Colonic mucosa (tissue), 4 donors: ENCODE data around the gene ABCA9. TPM values are rescaled to one million over a fixed set of nuclear protein-coding genes. Genes with fewer than 3 reads are reported as not detected.

Source experiments
- DNase-seq: peaks from one replicate; pipeline ENCODE4 v3.0.0-alpha.2; 2020
- H3K27ac ChIP-seq: fragments of 200-600 bp; one replicate; pipeline ENCODE4 v1.8.0; 2021
- H3K27me3 ChIP-seq: fragments of 200-600 bp; one replicate; pipeline ENCODE4 v1.8.0; 2021
- H3K36me3 ChIP-seq: fragments of 200-600 bp; one replicate; pipeline ENCODE4 v1.8.0; 2021
- H3K4me1 ChIP-seq: fragments of 200-600 bp; one replicate; pipeline ENCODE4 v1.8.0; 2021; ENCODE audit warnings: mild to moderate bottlenecking
- H3K4me3 ChIP-seq: fragments of 200-600 bp; one replicate; pipeline ENCODE4 v1.8.0; 2021
- H3K9ac ChIP-seq, 2 donors: one replicate each; pipeline ENCODE4 v1.7.0; 2013; ENCODE audit warnings: control low read depth in 2 of 2, low read depth in 2 of 2, low read length in 2 of 2
- H3K9me3 ChIP-seq: fragments of 200-600 bp; one replicate; pipeline ENCODE4 v1.8.0; 2021
- intact Hi-C: fragments of 100-400 bp; cut with DNase I; formaldehyde crosslinking; loops from one replicate; pipeline ENCODE4 v1.14.1; 2022
- total RNA-seq, 2 donors: library from RNA; stranded (reverse); fragmentation: NEBNext Ultra II Directional in 1 of 2; extraction: Animal tissue kit (Norgen Biotek cat#: 25700) in 1 of 2; gene quantifications; one replicate each; pipeline ENCODE4 v1.2.1, GENCODE V29; 2021
- TF ChIP-seq, protein P1 (sequence below): fragments of 200-600 bp; IDR thresholded peaks from one replicate; pipeline ENCODE4 v1.8.0; 2022; ENCODE audit warnings: antibody characterized with exemption, mild to moderate bottlenecking
- donor health status: healthy.
- donor health status: DM: no; HTN: no; CAD: no.
- donor health status: DM: no; HTN: no; CAD: no.

The ABCA9 gene
- total RNA-seq, 2 donors from 2014 or later: 0.54 to 2.5 TPM

DNA sequence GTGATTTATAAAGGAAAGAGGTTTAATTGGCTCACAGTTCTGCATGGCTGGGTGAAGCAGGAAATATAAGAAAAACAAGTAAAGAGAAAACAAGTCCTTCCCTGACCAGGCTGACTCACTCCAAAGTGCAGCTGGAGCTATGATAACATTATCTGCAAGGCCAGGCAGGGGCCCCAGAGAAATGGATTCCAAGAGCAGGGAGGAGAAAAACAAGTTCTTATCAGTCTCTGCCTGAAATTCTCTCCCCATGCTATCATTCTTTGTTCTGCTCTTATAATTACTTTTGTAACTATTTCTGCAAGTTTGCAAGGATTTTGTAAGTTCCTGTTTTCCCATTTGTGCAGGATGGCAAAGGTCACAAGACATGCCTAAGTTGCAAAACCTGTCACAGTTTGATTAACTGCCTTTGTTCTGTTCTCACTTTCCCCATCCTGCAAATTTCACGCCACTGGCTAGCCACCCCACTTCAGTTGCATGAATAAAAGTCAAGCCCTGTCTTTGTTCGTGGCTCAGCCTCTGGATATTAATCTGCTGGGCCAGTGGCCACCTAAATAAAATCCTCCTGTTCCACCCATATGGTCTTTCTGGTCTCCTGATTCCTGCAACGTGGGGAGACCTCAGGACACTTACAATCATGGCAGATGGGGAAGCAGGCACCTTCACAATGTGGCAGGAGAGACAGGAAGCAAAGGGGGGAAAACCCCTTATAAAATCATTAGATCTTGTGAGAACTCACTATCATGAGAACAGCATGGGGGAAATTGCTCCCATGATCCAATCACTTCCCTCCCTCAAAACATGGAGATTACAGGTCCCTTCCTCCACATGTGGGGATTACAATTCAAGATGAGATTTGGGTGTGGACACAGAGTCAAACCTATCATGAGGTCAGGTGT is 13.1 kb downstream of the ABCA9 start:
- Histone ChIP-seq H3K4me3 (no peak overlapping the region), H3K27ac (peak overlapping the region; percentile 72), H3K36me3 (no peaks in the 10 kb centered on the region), H3K9me3 (no peaks in the 10 kb centered on the region), H3K4me1 (peaks cover 3% of the 10 kb centered on the region), H3K27me3 (no peaks in the 10 kb centered on the region), H3K9ac (no peak overlapping the region)
- DNase-seq: peak; percentile 71
- TF ChIP-seq, protein P1, sequence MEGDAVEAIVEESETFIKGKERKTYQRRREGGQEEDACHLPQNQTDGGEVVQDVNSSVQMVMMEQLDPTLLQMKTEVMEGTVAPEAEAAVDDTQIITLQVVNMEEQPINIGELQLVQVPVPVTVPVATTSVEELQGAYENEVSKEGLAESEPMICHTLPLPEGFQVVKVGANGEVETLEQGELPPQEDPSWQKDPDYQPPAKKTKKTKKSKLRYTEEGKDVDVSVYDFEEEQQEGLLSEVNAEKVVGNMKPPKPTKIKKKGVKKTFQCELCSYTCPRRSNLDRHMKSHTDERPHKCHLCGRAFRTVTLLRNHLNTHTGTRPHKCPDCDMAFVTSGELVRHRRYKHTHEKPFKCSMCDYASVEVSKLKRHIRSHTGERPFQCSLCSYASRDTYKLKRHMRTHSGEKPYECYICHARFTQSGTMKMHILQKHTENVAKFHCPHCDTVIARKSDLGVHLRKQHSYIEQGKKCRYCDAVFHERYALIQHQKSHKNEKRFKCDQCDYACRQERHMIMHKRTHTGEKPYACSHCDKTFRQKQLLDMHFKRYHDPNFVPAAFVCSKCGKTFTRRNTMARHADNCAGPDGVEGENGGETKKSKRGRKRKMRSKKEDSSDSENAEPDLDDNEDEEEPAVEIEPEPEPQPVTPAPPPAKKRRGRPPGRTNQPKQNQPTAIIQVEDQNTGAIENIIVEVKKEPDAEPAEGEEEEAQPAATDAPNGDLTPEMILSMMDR: no peak
- intact Hi-C loops: no loop called here

DNA sequence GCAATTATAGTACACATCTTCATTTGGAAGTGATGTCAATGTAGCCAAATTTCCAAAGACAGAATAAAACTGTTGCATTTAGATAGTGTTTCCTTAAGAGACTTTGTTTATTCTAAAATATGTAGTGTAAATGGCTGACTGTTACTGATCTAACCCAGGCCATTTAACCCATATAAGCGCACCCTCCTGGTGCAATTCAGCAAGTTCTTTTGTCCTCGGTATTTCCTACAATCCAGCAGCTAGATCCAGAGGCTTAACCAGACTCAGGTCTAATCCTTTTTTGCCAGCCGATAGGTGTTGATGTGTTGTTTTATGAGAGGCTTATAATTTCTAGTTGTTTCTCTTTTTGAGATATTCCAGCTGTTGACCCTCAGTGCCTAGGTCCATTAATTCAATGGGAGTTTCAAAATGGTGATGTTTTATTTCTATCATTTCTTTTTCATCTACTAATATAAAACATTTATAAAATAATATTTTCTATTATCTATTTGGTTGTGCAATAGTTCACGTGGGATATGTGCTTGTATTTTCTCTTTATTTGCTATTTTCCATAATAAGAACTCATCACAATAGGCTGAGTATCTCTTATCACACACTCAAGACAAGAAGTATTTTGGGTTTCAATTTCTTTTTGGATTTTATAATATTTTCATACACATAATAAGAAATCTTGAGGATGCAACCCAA is 14.5 kb downstream of the ABCA9 start:
- Histone ChIP-seq H3K36me3 (no peaks in the 10 kb centered on the region), H3K9me3 (no peaks in the 10 kb centered on the region), H3K27me3 (no peaks in the 10 kb centered on the region), H3K9ac (no peak overlapping the region), H3K4me1 (peaks cover 3% of the 10 kb centered on the region), H3K4me3 (no peak overlapping the region), H3K27ac (no peak overlapping the region)
- intact Hi-C loops: no loop called here
- TF ChIP-seq, protein P1: no peak
- DNase-seq: no peak

DNA sequence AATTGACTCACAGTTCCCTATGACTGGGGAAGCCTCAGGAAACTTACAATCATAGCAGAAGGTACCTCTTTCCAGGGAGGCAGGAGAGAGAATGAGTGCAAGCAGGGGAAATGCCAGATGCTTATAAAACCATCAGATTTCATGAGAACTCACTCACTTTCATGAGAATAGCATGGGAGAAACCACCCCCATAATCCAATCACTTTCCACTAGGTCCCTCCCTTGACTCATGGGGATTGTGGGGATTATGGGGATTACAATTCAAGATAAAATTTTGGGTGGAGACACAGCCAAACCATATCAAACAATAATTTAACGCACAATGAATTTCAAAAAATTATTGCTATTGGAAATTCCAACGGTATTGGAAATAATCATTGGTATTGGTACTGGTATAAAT is 15.1 kb downstream of the ABCA9 start:
- Histone ChIP-seq H3K27ac (no peak overlapping the region), H3K27me3 (no peaks in the 10 kb centered on the region), H3K4me3 (no peak overlapping the region), H3K36me3 (no peaks in the 10 kb centered on the region), H3K4me1 (peaks cover 3% of the 10 kb centered on the region), H3K9ac (no peak overlapping the region), H3K9me3 (no peaks in the 10 kb centered on the region)
- DNase-seq: no peak
- TF ChIP-seq, protein P1: no peak
- intact Hi-C loops: no loop called here

DNA sequence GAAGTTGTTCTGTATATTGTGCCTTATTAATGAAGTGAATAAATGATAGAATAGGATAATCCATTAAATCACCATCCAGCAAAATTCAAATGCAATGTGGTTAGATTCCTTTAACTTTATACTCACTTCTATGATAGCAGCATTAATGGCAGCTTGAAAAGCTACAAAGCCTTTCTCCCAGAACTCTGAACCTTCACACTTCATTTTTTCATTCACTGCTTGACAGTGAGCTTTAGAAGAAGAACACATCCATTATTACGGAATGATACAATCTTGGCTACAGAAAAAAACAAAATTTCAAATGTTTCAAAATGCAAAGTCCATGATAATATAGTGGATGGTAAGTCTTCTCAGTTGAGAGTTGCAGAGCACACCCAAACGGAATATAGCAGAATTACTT is 16.4 kb downstream of the ABCA9 start:
- intact Hi-C loops: no loop called here
- H3K9ac ChIP-seq: no peak overlapping the region
- no peak for DNase-seq
- no peak overlapping the region for H3K27ac ChIP-seq
- H3K27me3 ChIP-seq: no peaks in the 10 kb centered on the region
- peaks cover 3% of the 10 kb centered on the region for H3K4me1 ChIP-seq
- H3K9me3 ChIP-seq: no peaks in the 10 kb centered on the region
- no peak overlapping the region for H3K4me3 ChIP-seq
- no peaks in the 10 kb centered on the region for H3K36me3 ChIP-seq
- TF ChIP-seq, protein P1: no peak

DNA sequence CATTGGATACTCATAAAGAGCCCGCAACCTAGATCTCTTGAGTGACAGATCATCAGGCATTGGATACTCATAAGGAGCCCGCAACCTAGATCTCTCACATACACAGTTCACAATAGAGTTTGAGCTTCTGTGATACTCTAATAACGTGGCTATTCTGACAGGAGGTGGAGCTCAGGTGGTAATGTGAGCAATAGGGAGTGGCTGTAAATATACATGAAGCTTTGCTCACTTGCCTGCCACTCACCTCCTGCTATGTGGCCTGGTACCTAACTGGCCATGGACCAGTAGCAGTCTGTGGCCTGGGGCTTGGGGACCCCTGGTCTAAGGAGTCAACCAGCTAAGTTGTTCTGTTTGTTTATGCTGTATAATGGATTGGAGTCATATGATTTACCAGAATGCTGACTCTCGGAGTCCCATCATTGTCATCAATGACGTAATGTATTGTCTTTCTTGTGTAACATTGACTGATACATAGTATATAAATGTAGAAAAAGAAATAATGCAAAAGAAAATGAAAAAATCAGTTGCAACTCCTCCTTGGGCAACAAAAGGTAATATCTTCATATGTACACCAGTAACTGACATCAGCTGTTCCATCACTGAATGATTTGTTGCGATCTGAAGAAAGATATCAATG is 17.5 kb downstream of the ABCA9 start:
- peaks cover 3% of the 10 kb centered on the region for H3K4me1 ChIP-seq
- TF ChIP-seq, protein P1: no peak
- no peaks in the 10 kb centered on the region for H3K36me3 ChIP-seq
- H3K27ac ChIP-seq: no peak overlapping the region
- no peak overlapping the region for H3K4me3 ChIP-seq
- intact Hi-C loops: no loop called here
- no peak for DNase-seq
- no peaks in the 10 kb centered on the region for H3K9me3 ChIP-seq
- no peaks in the 10 kb centered on the region for H3K27me3 ChIP-seq
- no peak overlapping the region for H3K9ac ChIP-seq
